NT2/D1 (cell line): ENCODE measurements around the gene DIAPH2.

Source experiments
- SUZ12 ChIP-seq: IDR thresholded peaks from 2 replicates; pipeline ENCODE4 v1.6.1; 2011; ENCODE audit not compliant: insufficient read length, insufficient read depth; ENCODE audit errors: extremely low read depth
- ZNF274 ChIP-seq: IDR thresholded peaks from 2 replicates; pipeline ENCODE4 v1.6.1; 2011; ENCODE audit warnings: mild to moderate bottlenecking, low read depth, low read length

DNA sequence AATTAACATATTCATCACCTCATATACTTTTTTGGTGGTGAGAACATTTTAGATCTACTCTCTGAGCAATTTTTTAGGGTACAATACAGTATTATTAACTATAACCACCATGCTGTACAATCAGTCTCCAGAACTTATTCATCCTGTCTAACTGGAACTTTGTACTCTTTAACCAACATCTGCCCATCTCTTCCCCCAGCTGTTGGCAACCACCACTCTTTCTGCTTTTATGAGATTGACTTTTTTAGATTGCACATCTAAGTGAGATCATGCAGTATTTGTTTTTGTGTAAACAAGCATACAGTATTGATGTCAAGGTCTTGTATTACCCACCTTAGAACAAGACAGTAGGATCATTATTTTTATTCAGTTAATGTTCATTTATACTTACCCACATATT lies 715.9 kb downstream of the DIAPH2 start:
- TF ChIP-seq ZNF274 (no peak), SUZ12 (no peak)
